Activated CD4-positive, alpha-beta T cell treated with anti-CD3 and anti-CD28 coated beads for 36 hours (primary cell): ENCODE results near the gene SNHG17. TPM values are rescaled to one million over a fixed set of nuclear protein-coding genes. Genes with fewer than 3 reads are reported as not detected.
"Not testable (repeated sequence)": the region's sequence is repeated elsewhere in the genome, so short reads cannot be mapped to it uniquely, and the experiment has no call there.

Experiments used
- ATAC-seq: fragments of 200-7000 bp; cut with Tn5 transposase; one replicate; pipeline ENCODE4 v1.10.0; 2021; ENCODE audit warnings: mild to moderate bottlenecking, moderate library complexity
- CTCF ChIA-PET: fragments of 350-600 bp; sonication (Branson Sonifier 250); formaldehyde crosslinking; loops from one replicate; lab custom pipeline; 2021; ENCODE audit warnings: antibody characterized with exemption; lab: Charles Lee
- POLR2A ChIA-PET: fragments of 350-600 bp; sonication (Branson Sonifier 250); formaldehyde crosslinking; loops from one replicate; lab custom pipeline; 2021; ENCODE audit warnings: antibody characterized with exemption, inconsistent platforms; lab: Charles Lee
- DNase-seq: peaks from one replicate; pipeline ENCODE4 v3.0.0-alpha.2; 2020
- H3K27ac Mint-ChIP-seq: one replicate; pipeline ENCODE4 v1.8.0; 2021; ENCODE audit warnings: mixed read lengths
- H3K27me3 Mint-ChIP-seq: one replicate; pipeline ENCODE4 v1.8.0; 2021; ENCODE audit warnings: mixed read lengths
- H3K36me3 Mint-ChIP-seq: one replicate; pipeline ENCODE4 v1.8.0; 2021; ENCODE audit warnings: low read depth, mixed read lengths
- H3K4me1 Mint-ChIP-seq: one replicate; pipeline ENCODE4 v1.8.0; 2021; ENCODE audit warnings: mixed read lengths
- H3K4me3 Mint-ChIP-seq: one replicate; pipeline ENCODE4 v1.8.0; 2021; ENCODE audit warnings: mild to moderate bottlenecking, moderate library complexity, mixed read lengths
- H3K9me3 Mint-ChIP-seq: one replicate; pipeline ENCODE4 v1.8.0; 2021; ENCODE audit warnings: low read depth, mixed read lengths
- intact Hi-C, 2 experiments: fragments of 100-400 bp; cut with DNase I in 1 of 2; cut with micrococcal nuclease in 1 of 2; formaldehyde crosslinking; loops; one replicate each; pipeline versions ENCODE4 v1.14.2 to v1.15.1; 2022 to 2024; cut with DNase I, micrococcal nuclease
- total RNA-seq, 2 experiments: library from RNA; stranded (reverse); gene quantifications; one replicate each; pipeline ENCODE4 v1.2.3, GENCODE V29; 2021

The SNHG17 gene
- total RNA-seq, 2 experiments from 2014 or later: 70.7 to 72.4 TPM

DNA sequence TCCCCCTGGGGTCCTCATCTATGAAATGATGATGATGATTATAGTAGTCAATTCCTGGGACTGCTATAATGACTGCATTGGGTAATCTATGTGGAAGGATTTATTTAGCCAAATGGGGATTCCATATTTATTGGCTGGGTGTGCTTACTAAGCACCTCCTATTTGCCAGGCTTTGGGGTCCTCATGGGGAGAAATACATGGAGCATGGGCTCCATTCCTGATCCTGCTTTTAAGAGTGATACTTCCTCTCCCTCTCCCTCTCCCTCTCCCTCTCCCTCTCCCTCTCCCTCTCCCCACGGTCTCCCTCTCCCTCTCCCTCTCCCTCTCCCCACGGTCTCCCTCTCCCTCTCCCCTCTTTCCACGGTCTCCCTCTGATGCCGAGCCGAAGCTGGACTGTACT lies 57.3 kb downstream of the SNHG17 start:
- H3K36me3 Mint-ChIP-seq, H3K27me3 Mint-ChIP-seq, ATAC-seq, H3K9me3 Mint-ChIP-seq, H3K4me3 Mint-ChIP-seq, POLR2A ChIA-PET, intact Hi-C loops, H3K27ac Mint-ChIP-seq, DNase-seq, CTCF ChIA-PET, H3K4me1 Mint-ChIP-seq: not testable (repeated sequence)

DNA sequence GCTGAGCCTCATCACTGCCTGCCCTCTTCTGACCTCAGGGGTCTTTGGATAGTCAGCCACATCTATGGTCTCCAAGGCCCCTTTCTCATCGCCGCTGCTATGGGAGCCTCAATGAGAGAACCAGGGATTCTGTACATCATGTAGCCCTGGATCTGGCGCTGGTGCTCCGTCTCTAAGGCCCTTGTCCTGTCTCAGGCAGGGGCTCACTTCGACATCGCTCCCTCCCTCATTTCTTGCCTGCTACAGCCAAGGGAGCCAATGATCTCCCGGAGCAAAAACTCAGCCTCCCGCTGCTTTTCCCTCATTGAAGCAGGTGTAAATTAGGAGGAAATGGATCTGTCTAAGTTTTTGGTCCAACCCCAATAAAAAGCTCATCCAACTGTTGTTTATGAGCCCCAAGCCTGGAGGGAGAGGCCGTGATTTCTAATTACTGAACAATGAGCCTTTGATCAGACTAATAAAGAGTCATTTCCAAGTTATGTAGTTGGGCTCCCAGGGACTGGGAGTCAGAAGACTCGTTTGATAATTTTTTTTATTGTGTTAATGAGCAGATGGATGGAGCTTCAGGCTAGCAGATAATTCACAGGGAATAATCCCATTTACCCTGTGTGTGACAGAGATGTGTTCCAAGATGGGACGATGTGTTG lies 58.0 kb downstream of the SNHG17 start:
- no peaks in the 10 kb centered on the region for H3K36me3 Mint-ChIP-seq
- no peaks in the 10 kb centered on the region for H3K4me1 Mint-ChIP-seq
- CTCF ChIA-PET: no interaction called here
- POLR2A ChIA-PET: no interaction called here
- no peaks in the 10 kb centered on the region for H3K9me3 Mint-ChIP-seq
- DNase-seq (no peak), ATAC-seq (no peak)
- H3K27me3 Mint-ChIP-seq: peaks cover 2% of the 10 kb centered on the region
- no peak overlapping the region for H3K4me3 Mint-ChIP-seq
- H3K27ac Mint-ChIP-seq: no peak overlapping the region
- intact Hi-C loops: no loop called here

DNA sequence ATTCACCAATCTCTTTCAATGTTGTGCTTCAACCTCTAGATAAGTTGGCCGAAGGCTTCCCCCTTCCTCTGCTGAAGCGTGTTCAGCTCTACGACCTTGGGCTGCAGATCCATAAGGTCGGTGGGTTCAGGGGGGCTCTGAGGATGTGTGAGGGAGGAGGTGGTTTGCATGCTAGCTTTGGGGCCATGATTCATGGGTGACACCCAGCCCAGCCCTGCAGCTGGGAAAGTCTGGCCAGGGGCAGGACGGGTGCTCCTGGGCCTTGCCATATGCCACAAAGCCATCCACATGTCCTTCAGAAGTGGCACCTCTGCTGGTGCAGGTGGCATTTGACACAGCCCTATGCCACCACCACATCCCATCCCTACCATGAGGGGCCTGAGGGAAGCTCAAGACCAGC lies 61.2 kb downstream of the SNHG17 start:
- Mint-ChIP-seq H3K36me3 (no peaks in the 10 kb centered on the region), H3K27ac (no peak overlapping the region), H3K4me1 (no peaks in the 10 kb centered on the region), H3K9me3 (no peaks in the 10 kb centered on the region), H3K27me3 (no peaks in the 10 kb centered on the region), H3K4me3 (no peak overlapping the region)
- intact Hi-C loops: no loop called here
- ATAC-seq (no peak), DNase-seq (no peak)
- ChIA-PET CTCF (interaction anchor here (0.6 to 0.7 kb wide), 2 partner anchors 72 to 117 kb away, joined by 3 read pairs; no protein-coding TSS in a partner anchor), POLR2A (no interaction called here)

DNA sequence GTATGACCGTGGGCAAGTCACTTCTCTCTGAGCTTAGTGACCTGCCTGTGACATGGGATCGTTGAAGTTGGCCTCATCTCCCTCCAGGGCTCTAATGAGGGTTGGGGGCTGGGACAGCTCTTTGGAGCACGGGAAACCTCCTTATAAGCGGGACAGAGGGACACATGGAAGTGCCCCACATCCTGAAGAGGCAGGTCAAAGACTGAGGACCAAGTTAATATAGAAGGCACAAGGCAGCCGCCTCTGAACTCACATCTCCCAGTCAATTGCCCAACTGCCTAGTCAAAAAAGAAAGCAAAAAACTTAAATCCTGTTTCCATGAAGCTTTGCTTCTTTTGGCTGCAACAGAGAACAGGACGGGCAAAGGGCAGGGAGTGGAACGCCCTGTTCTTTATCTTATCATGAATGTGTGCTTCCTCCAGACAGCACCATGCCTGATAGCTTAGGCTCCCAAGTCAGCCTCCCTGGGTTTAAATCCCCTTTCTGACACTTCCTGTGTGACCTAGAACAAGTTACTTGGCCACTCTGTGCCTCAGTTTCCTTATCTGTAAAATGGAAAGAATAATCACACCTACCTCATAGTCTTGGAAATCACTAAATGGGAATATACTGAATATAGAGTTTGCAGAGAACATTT lies 61.8 kb downstream of the SNHG17 start:
- Mint-ChIP-seq H3K4me3 (no peak overlapping the region), H3K36me3 (no peaks in the 10 kb centered on the region), H3K9me3 (no peaks in the 10 kb centered on the region), H3K27ac (no peak overlapping the region), H3K27me3 (no peaks in the 10 kb centered on the region), H3K4me1 (no peaks in the 10 kb centered on the region)
- no peak for ATAC-seq
- intact Hi-C loops: no loop called here
- POLR2A ChIA-PET: no interaction called here
- no peak for DNase-seq
- CTCF ChIA-PET: interaction anchor here (0.7 kb wide), 1 partner anchor 71 kb away, joined by 3 read pairs; no protein-coding TSS in a partner anchor

DNA sequence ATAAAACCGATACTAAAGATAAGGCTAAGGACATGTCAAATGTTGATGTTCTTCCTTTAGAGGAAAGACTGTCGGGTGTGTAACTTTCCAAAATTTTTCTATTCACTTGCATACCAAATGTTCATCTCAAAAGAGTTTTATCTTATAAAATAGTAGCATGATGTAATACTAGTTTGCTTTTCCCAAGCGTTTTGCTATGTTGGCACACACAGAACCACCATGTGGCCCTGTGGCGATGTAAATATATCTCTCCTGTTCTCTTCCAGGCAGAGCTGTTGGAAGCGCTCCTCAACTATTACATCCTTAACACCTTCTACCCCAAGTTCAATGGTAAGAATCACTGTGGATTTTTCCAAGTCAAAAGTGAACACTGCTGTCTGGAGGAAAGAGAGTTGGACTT lies 62.3 kb downstream of the SNHG17 start:
- no peaks in the 10 kb centered on the region for H3K9me3 Mint-ChIP-seq

More for the DNA sequence above, 62.3 kb downstream of the SNHG17 start:
- ATAC-seq: no peak
- H3K4me1 Mint-ChIP-seq: no peaks in the 10 kb centered on the region
- POLR2A ChIA-PET: no interaction called here
- DNase-seq: no peak
- intact Hi-C loops: no loop called here
- no peaks in the 10 kb centered on the region for H3K27me3 Mint-ChIP-seq
- CTCF ChIA-PET: no interaction called here
- no peaks in the 10 kb centered on the region for H3K36me3 Mint-ChIP-seq
- no peak overlapping the region for H3K4me3 Mint-ChIP-seq
- no peak overlapping the region for H3K27ac Mint-ChIP-seq

Other genes with a start within 250 kb of the SNHG17 start
- not detected for gene KIAA1755, start 174.6 kb downstream of the SNHG17 start, total RNA-seq
- gene BPI, start 131.2 kb downstream of the SNHG17 start, total RNA-seq: not detected
- not detected for gene LBP, start 88.8 kb downstream of the SNHG17 start, total RNA-seq
- 10 to 100 TPM; 23.5 to 27.1 TPM for gene RALGAPB, start 37.5 kb upstream of the SNHG17 start, total RNA-seq
- gene ADIG, start 145.9 kb upstream of the SNHG17 start, total RNA-seq: not detected
- not detected for gene ARHGAP40, start 166.5 kb upstream of the SNHG17 start, total RNA-seq